OCI-LY1 (cell line): ENCODE results near the gene MAN1B1.

ENCODE experiments used
- H2AFZ ChIP-seq: fragments of 200-600 bp; sonication (generic), shearing (Covaris generic); 2 replicates; pipeline ENCODE4 v1.6.0; 2014; ENCODE audit warnings: antibody characterized with exemption, mild to moderate bottlenecking, low read length
- H3F3A ChIP-seq: fragments of 200-600 bp; sonication (generic), shearing (Covaris generic); 2 replicates; pipeline ENCODE4 v1.6.0; 2014; ENCODE audit warnings: mild to moderate bottlenecking, antibody characterized with exemption, low read length, moderate library complexity; ENCODE audit not compliant: insufficient read depth
- H3K27ac ChIP-seq: fragments of 200-600 bp; sonication (generic); 2 replicates; pipeline ENCODE4 v1.5.1; 2014; ENCODE audit warnings: low read length, mixed run types, mild to moderate bottlenecking, low read depth; ENCODE audit not compliant: poor library complexity, severe bottlenecking
- H3K27me3 ChIP-seq: fragments of 200-600 bp; sonication (generic); 2 replicates; pipeline ENCODE4 v1.6.0; 2014; ENCODE audit warnings: antibody characterized with exemption, mild to moderate bottlenecking, low read length, moderate library complexity; ENCODE audit not compliant: insufficient read depth
- H3K36me3 ChIP-seq: fragments of 200-600 bp; sonication (generic); 2 replicates; pipeline ENCODE4 v1.6.1; 2014; ENCODE audit warnings: mild to moderate bottlenecking, antibody characterized with exemption, low read length, moderate library complexity, mixed read lengths; ENCODE audit not compliant: insufficient read depth
- H3K4me1 ChIP-seq: fragments of 200-600 bp; sonication (generic); 2 replicates; pipeline ENCODE4 v1.5.1; 2014; ENCODE audit warnings: mild to moderate bottlenecking, low read length, moderate library complexity; ENCODE audit not compliant: insufficient read depth, severe bottlenecking
- H3K4me2 ChIP-seq: fragments of 200-600 bp; sonication (generic), shearing (Covaris generic); 2 replicates; pipeline ENCODE4 v1.6.1; 2014; ENCODE audit warnings: low read length
- H3K4me3 ChIP-seq: fragments of 200-600 bp; sonication (generic); 2 replicates; pipeline ENCODE4 v1.5.1; 2014; ENCODE audit warnings: low read length, low read depth, mild to moderate bottlenecking, mixed read lengths; ENCODE audit not compliant: poor library complexity, severe bottlenecking
- H3K79me2 ChIP-seq: fragments of 200-600 bp; shearing (Covaris generic); 2 replicates; pipeline ENCODE4 v1.6.1; 2016; ENCODE audit warnings: mixed run types, low read length, mixed read lengths; ENCODE audit not compliant: insufficient read depth
- H3K9ac ChIP-seq: fragments of 200-600 bp; sonication (generic), shearing (Covaris generic); 2 replicates; pipeline ENCODE4 v1.6.1; 2014; ENCODE audit warnings: mild to moderate bottlenecking, low read length, mixed read lengths
- H3K9me2 ChIP-seq: fragments of 200-600 bp; sonication (generic), shearing (Covaris generic); 2 replicates; pipeline ENCODE4 v1.6.1; 2014; ENCODE audit warnings: low read depth, mild to moderate bottlenecking, low read length, mixed read lengths
- H3K9me3 ChIP-seq: fragments of 200-600 bp; shearing (Covaris generic); 2 replicates; pipeline ENCODE4 v1.6.1; 2014; ENCODE audit warnings: low read length, mixed read lengths
- H4K20me1 ChIP-seq: fragments of 200-600 bp; sonication (generic), shearing (Covaris generic); 2 replicates; pipeline ENCODE4 v1.6.0; 2016; ENCODE audit warnings: mild to moderate bottlenecking, low read length; ENCODE audit not compliant: insufficient read depth
- CTCF ChIP-seq: fragments of 200-600 bp; sonication (generic), shearing (Covaris generic); IDR thresholded peaks from 2 replicates; pipeline ENCODE4 v1.5.1; 2017; ENCODE audit warnings: mild to moderate bottlenecking, antibody characterized with exemption, low read length, moderate library complexity, mixed read lengths
- EZH2 ChIP-seq: fragments of 200-600 bp; sonication (generic), shearing (Covaris generic); IDR thresholded peaks from 2 replicates; pipeline ENCODE4 v1.8.0; 2017; ENCODE audit warnings: borderline replicate concordance, mixed run types, mild to moderate bottlenecking, antibody characterized with exemption, low read length, moderate library complexity, mixed read lengths

MAN1B1 gene

DNA sequence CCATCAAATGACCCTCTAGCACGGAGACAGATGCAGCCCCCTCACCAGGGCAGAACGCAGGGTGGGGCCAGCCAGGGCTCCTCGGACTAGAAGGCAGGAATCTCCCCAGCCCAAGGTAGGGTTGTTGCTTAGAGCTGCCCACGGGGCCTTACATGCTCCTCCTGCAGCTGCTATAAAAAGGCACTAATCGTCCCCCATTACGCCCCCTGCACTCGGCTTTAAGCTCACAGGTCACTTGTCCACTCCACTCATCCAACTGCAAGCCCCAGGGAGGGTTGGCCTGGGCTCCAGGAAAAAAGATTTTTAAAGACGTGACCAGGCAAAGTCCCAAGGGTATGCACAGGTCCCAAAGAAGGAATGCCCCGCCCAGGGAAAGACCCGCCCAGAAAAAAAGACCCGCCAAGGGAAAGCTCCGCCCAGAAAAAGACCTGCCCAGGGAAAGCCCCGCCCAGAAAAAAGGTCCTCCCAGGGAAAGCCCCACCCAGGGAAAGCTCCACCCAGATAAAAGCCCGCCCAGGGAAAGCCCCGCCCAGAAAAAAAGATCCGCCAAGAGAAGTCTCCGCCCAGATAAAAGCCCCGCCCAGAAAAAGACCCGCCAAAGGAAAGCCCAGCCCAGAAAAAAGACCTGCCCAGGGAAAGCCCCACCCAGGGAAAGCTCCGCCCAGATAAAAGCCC is 63.3 kb downstream of the MAN1B1 start:
- Histone ChIP-seq H3K4me3 (no peak overlapping the region), H3K79me2 (no peaks in the 10 kb centered on the region), H3K9me2 (no peaks in the 10 kb centered on the region), H3F3A (peaks cover 6% of the 10 kb centered on the region), H4K20me1 (no peaks in the 10 kb centered on the region), H3K9ac (no peak overlapping the region), H3K27me3 (no peaks in the 10 kb centered on the region), H3K36me3 (no peaks in the 10 kb centered on the region), H2AFZ (no peak overlapping the region), H3K9me3 (no peaks in the 10 kb centered on the region), H3K27ac (peak overlapping the region; percentile 29), H3K4me2 (no peak overlapping the region), H3K4me1 (no peaks in the 10 kb centered on the region)
- no peak for TF ChIP-seq EZH2
- no peak for TF ChIP-seq CTCF

DNA sequence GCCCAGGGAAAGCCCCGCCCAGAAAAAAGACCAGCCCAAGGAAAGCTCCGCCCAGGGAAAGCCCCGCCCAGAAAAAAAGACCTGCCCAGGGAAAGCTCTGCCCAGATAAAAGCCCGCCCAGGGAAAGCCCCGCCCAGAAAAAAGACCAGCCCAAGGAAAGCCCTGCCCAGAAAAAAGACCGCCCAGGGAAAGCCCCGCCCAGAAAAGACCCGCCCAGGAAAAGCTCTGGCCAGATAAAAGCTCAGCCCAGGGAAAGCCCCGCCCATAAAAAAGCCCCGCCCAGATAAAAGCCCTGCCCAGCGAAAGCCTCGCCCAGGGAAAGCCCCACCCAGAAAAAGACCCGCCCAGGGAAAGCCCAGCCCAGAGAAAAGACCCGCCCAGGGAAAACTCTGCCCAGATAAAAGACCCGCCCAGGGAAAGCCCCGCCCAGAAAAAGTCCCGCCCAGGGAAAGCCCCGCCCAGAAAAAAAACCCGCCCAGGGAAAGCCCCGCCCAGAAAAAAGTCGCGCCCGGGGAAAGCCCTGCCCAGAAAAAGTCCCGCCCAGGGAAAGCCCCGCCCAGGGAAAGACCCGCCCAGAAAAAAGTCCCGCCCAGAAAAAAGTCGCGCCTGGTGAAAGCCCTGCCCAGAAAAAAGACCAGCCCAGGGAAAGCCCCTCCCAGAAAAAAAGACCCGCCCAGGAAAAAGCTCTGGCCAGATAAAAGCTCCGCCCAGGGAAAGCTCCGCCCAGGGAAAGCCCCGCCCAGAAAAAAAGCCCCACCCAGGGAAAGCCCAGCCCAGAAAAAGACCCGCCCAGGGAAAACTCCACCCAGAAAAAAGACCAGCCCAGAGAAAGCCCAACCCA is 64.1 kb downstream of the MAN1B1 start:
- H3K9ac ChIP-seq = no peak overlapping the region
- H2AFZ ChIP-seq = no peak overlapping the region
- H3K79me2 ChIP-seq = no peaks in the 10 kb centered on the region
- peaks cover 6% of the 10 kb centered on the region for H3F3A ChIP-seq
- TF ChIP-seq CTCF = no peak
- no peak for TF ChIP-seq EZH2
- H3K27ac ChIP-seq = peak overlapping the region; percentile 29
- H3K9me3 ChIP-seq = no peaks in the 10 kb centered on the region
- H3K27me3 ChIP-seq = no peaks in the 10 kb centered on the region
- no peaks in the 10 kb centered on the region for H3K36me3 ChIP-seq
- H3K4me1 ChIP-seq = no peaks in the 10 kb centered on the region
- no peaks in the 10 kb centered on the region for H4K20me1 ChIP-seq
- H3K9me2 ChIP-seq = no peaks in the 10 kb centered on the region
- no peak overlapping the region for H3K4me3 ChIP-seq
- no peak overlapping the region for H3K4me2 ChIP-seq

- Histone ChIP-seq H4K20me1 (no peaks in the 10 kb centered on the region), H3K4me3 (no peak overlapping the region), H3K9ac (no peak overlapping the region), H2AFZ (no peak overlapping the region), H3F3A (peaks cover 6% of the 10 kb centered on the region), H3K27ac (no peak overlapping the region), H3K79me2 (no peaks in the 10 kb centered on the region), H3K4me1 (peaks cover 4% of the 10 kb centered on the region), H3K27me3 (0 out of 2 replicates have a peak, but pooled peaks cover 7% of the 10 kb centered on the region), H3K36me3 (no peaks in the 10 kb centered on the region), H3K4me2 (no peak overlapping the region), H3K9me3 (no peaks in the 10 kb centered on the region), H3K9me2 (no peaks in the 10 kb centered on the region)
- TF ChIP-seq CTCF = no peak
- no peak for TF ChIP-seq EZH2
Measured at GRCh38 chr9:137152844-137153405, 66.1 kb downstream of the MAN1B1 start.
